Transverse colon (tissue), 4 donors: ENCODE measurements around the gene MBD1. TPM values are rescaled to one million over a fixed set of nuclear protein-coding genes. Genes with fewer than 3 reads are reported as not detected.
"Not testable (repeated sequence)": the region's sequence is repeated elsewhere in the genome, so short reads cannot be mapped to it uniquely, and the experiment has no call there.

Experiments used
- DNase-seq: peaks from one replicate; pipeline ENCODE4 v3.0.0-alpha.2; 2019
- H3K27ac ChIP-seq, 4 donors: fragments of 200-600 bp; sonication (generic); 2 replicates each; pipeline ENCODE4 v1.5.1; 2016 to 2018; ENCODE audit warnings: inconsistent platforms in 4 of 4
- H3K27me3 ChIP-seq: fragments of 200-600 bp; sonication (generic); 2 replicates; pipeline ENCODE4 v1.5.1; 2017; ENCODE audit warnings: inconsistent platforms
- H3K36me3 ChIP-seq, 4 donors: fragments of 200-600 bp; sonication (generic); 2 replicates each; pipeline ENCODE4 v1.5.1; 2017 to 2019; ENCODE audit warnings: inconsistent platforms in 4 of 4
- H3K4me1 ChIP-seq, 4 donors: fragments of 200-600 bp; sonication (generic); 2 replicates each; pipeline ENCODE4 v1.5.1; 2017 to 2020; ENCODE audit warnings: inconsistent platforms in 4 of 4
- H3K4me3 ChIP-seq, 4 donors: fragments of 200-600 bp; sonication (generic); 1 replicate in 1 of 4; 2 replicates in 3 of 4; pipeline versions ENCODE4 v1.5.1 to v1.6.1; 2017 to 2019; ENCODE audit warnings: inconsistent platforms in 4 of 4
- H3K9me3 ChIP-seq, 2 donors: fragments of 200-600 bp; sonication (generic); 2 replicates each; pipeline ENCODE4 v1.5.1; 2017 to 2019; ENCODE audit warnings: inconsistent platforms in 2 of 2
- EP300 ChIP-seq: sonication (generic); formaldehyde crosslinking; IDR thresholded peaks from one replicate; pipeline ENCODE4 v1.6.1; 2017; ENCODE audit warnings: antibody characterized with exemption, low read depth
- POLR2A ChIP-seq: fragments of 450-650 bp; IDR thresholded peaks from one replicate; pipeline ENCODE4 v1.6.1; 2016; ENCODE audit warnings: antibody characterized with exemption, mild to moderate bottlenecking, moderate library complexity
- POLR2AphosphoS5 ChIP-seq, 3 donors: sonication (generic); formaldehyde crosslinking; IDR thresholded peaks; one replicate each; pipeline ENCODE4 v1.6.1; 2016; ENCODE audit warnings: antibody characterized with exemption in 3 of 3
- WGBS, 2 donors: methylation state at CpG; one replicate each; pipeline ENCODE4 v1.1.5; 2018; ENCODE audit warnings: low coverage in 1 of 2; 5-methylcytosine and 5-hydroxymethylcytosine counted together
- in situ Hi-C, 4 donors: fragments of 200-750 bp; cut with MboI; loops; one replicate each; pipeline versions ENCODE4 v1.15.0 to v1.15.1; 2017; ENCODE audit warnings: low sequenced_read_pairs in 3 of 4, low pct_ligation_motif_present in 1 of 4, low pct_unique_long_range_greater_than_20kb in 1 of 4
- intact Hi-C: fragments of 100-400 bp; cut with DNase I; formaldehyde crosslinking; loops from one replicate; pipeline ENCODE4 v1.15.1; 2023; ENCODE audit warnings: low total_unique reads
- total RNA-seq, 4 donors: library from RNA; depleted of rRNA; stranded (reverse); fragments of >200 nt; gene quantifications; one replicate each; pipeline ENCODE4 v1.1.0, GENCODE V29; 2016
- TF ChIP-seq, protein P1 (sequence below), 5 experiments: fragments of 200-600 bp in 3 of 5; fragments of 450-650 bp in 2 of 5; sonication (generic) in 3 of 5; IDR thresholded peaks; 1 replicate in 2 of 5; 2 replicates in 3 of 5; pipeline ENCODE4 v1.5.1; 2016 to 2017; ENCODE audit warnings: antibody characterized with exemption in 5 of 5, inconsistent platforms in 3 of 5, mild to moderate bottlenecking in 2 of 5, moderate library complexity in 1 of 5

Gene MBD1
- total RNA-seq, 4 donors from 2014 or later: 65.1 to 97.8 (median 83.0) TPM

DNA sequence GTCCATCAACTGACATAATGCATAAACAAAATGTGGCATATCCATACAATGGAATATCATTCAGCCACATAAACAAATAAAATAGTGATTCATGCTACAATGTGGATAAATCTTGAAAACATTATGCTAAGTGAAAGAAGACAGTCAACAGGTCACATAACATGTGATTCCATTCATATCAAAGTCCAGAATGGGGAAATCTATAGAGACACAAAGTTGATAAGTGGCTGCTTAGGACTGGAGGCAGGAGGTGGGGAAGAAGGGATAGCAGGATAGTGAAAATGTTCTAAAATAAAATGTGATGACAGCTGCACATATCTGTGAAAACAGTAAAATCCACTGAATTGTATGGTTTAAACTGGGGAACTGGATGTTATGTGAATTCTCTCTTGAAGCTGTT lies 33.8 kb downstream of the MBD1 start:
- Histone ChIP-seq H3K36me3 (no peaks in the 10 kb centered on the region), H3K27ac (no peak overlapping the region), H3K27me3 (no peaks in the 10 kb centered on the region), H3K4me3 (no peak overlapping the region), H3K4me1 (no peaks in the 10 kb centered on the region), H3K9me3 (no peaks in the 10 kb centered on the region)
- no peak for DNase-seq
- no peak for TF ChIP-seq POLR2A
- TF ChIP-seq POLR2AphosphoS5 (IDR thresholded peaks at IDR 0.05): no peak
- TF ChIP-seq, protein P1, sequence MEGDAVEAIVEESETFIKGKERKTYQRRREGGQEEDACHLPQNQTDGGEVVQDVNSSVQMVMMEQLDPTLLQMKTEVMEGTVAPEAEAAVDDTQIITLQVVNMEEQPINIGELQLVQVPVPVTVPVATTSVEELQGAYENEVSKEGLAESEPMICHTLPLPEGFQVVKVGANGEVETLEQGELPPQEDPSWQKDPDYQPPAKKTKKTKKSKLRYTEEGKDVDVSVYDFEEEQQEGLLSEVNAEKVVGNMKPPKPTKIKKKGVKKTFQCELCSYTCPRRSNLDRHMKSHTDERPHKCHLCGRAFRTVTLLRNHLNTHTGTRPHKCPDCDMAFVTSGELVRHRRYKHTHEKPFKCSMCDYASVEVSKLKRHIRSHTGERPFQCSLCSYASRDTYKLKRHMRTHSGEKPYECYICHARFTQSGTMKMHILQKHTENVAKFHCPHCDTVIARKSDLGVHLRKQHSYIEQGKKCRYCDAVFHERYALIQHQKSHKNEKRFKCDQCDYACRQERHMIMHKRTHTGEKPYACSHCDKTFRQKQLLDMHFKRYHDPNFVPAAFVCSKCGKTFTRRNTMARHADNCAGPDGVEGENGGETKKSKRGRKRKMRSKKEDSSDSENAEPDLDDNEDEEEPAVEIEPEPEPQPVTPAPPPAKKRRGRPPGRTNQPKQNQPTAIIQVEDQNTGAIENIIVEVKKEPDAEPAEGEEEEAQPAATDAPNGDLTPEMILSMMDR (IDR thresholded peaks at IDR 0.05): no peak
- TF ChIP-seq EP300: no peak
- intact Hi-C loops (no loop called here), in situ Hi-C loops (no loop called here)

DNA sequence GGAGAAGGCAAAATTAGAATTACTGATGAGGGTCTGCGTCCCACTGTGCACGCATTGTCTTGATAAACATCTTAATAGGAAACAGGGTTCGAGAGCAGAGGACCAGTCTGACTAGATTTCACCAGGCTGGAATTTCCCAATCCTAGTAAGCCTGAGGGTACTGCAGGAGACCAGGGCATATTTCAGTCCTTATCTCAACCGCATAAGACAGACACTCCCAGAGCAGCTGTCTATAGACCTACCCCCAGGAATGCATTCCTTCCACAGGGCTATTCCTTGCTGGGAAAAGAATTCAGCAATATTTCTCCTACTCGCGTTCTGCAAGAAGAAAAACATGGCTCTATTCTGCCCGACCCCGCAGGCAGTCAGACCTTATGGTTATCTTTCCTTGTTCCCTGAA lies 39.6 kb downstream of the MBD1 start:
- H3K4me3 ChIP-seq, intact Hi-C loops, in situ Hi-C loops, H3K27ac ChIP-seq, H3K4me1 ChIP-seq, H3K9me3 ChIP-seq, DNase-seq, H3K27me3 ChIP-seq, H3K36me3 ChIP-seq: not testable (repeated sequence)
- WGBS, 2 donors: 67 to 74% methylated on average over 4 to 8 of the region's 8 CpGs

DNA sequence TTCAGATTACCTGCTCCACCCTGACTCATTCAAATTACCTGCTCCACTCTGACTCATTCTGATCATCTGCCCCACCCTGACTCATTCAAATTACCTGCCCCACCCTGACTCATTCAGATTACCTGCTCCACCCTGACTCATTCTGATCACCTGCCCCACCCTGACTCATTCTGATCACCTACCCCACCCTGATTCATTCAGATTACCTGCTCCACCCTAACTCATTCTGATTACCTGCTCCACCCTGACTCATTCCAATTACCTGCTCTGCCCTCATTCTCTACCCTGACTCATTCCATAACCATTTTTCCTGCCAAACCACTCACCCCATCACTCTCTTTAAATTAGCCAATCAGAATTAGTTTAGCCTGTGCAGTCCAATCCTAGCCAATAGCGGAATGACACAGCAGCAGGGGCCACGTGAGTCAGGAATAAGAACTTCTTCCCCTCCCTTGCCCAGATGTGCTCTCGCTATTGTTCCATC lies 41.2 kb downstream of the MBD1 start:
- peaks cover 0 to 6% of the 10 kb centered on the region in 2 donors for H3K9me3 ChIP-seq
- DNase-seq: no peak
- 83 to 100% methylated on average over 1 to 3 of the region's 3 CpGs for WGBS, 2 donors

DNA sequence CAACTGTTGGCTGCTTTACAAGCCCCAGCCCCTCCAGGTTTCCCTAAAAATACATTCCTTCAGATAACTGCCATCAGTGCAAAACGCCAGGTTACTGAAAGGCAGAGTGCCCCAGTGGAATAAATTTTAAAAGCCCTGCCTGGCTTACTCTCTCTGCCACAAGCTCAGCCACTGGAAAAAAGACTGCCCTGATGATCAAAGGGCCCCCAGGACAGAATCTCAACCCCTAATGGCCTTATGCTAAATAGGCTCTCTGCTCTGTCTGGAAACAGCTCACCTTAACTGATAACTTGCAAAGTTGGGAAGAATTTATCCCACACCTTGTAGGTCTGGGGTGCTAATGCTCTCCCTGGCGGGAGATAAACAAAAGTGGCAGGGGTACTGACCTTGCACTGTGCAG lies 48.9 kb downstream of the MBD1 start:
- Histone ChIP-seq H3K4me1 (no peaks in the 10 kb centered on the region), H3K27ac (no peak overlapping the region), H3K9me3 (no peaks in the 10 kb centered on the region), H3K36me3 (no peaks in the 10 kb centered on the region), H3K27me3 (no peaks in the 10 kb centered on the region), H3K4me3 (no peak overlapping the region)
- 40 to 85% methylated on average over 1 to 2 of the region's 2 CpGs for WGBS, 2 donors
- DNase-seq: no peak
- no peak for TF ChIP-seq POLR2AphosphoS5 (IDR thresholded peaks at IDR 0.05)
- TF ChIP-seq POLR2A: no peak
- TF ChIP-seq, protein P1 (IDR thresholded peaks at IDR 0.05): no peak
- TF ChIP-seq EP300: no peak
- intact Hi-C loops (no loop called here), in situ Hi-C loops (no loop called here)

More for the DNA sequence above, 41.2 kb downstream of the MBD1 start:
- no peak overlapping the region for H3K27ac ChIP-seq
- no peaks in the 10 kb centered on the region for H3K36me3 ChIP-seq
- no peaks in the 10 kb centered on the region for H3K4me1 ChIP-seq
- no peak for TF ChIP-seq POLR2A
- no peak for TF ChIP-seq EP300
- TF ChIP-seq, protein P1 (IDR thresholded peaks at IDR 0.05): no peak
- TF ChIP-seq POLR2AphosphoS5 (IDR thresholded peaks at IDR 0.05): no peak
- intact Hi-C loops: no loop called here
- no peak overlapping the region for H3K4me3 ChIP-seq
- in situ Hi-C loops: no loop called here
- no peaks in the 10 kb centered on the region for H3K27me3 ChIP-seq

DNA sequence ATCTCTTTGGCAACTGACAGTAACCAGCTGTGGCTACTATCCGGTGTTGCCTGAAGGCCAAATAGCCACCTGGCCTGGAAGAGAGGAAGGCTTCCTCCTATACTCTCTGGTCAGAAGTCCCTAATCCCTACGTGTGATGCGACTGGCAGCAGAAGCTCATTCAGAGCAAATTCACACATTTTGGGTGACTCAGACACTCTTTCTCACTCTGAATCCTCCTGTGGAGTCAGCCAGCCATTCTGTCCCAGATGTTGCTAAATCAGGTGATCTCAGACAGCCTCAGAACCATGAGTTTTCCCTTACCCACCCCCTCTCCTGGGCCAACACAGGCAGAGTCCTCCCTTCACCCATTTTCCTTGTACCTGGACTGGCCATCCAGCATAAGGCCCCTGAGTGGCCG lies 49.7 kb downstream of the MBD1 start:
- in situ Hi-C loops: no loop called here
- Histone ChIP-seq H3K36me3 (no peaks in the 10 kb centered on the region), H3K27ac (no peak overlapping the region), H3K4me3 (no peak overlapping the region), H3K27me3 (no peaks in the 10 kb centered on the region), H3K9me3 (no peaks in the 10 kb centered on the region), H3K4me1 (no peaks in the 10 kb centered on the region)
- intact Hi-C loops: no loop called here
- TF ChIP-seq, protein P1 (IDR thresholded peaks at IDR 0.05): no peak
- TF ChIP-seq EP300 (no peak), POLR2A (no peak)
- 74% methylated on average over 4 of the region's 4 CpGs; no CpG with 5 or more reads in 1 of the 2 donors for WGBS, 2 donors
- no peak for DNase-seq

DNA sequence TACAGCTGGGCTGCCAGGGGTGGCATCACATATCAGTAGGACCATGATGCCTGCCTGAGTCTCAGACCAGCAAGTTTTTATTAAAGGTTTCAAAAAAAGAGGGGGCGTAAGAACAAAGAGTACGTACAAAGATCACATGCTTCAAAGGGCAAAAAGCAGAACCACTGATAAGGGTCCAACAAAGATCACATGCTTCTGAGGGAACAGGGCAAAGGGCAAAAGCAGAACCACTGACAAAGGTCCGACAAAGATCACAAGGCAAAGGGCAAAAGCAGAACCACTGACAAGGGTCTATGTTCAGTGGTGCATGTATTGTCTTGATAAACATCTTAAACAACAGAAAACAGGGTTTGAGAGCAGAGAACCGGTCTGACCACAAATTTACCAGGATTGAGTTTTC lies 61.1 kb downstream of the MBD1 start:
- DNase-seq, H3K4me3 ChIP-seq, intact Hi-C loops, H3K4me1 ChIP-seq, H3K36me3 ChIP-seq, H3K27ac ChIP-seq, H3K27me3 ChIP-seq: not testable (repeated sequence)
- WGBS, 2 donors: 70 to 85% methylated on average over 4 of the region's 4 CpGs
- H3K9me3 ChIP-seq: peaks cover 0 to 10% of the 10 kb centered on the region in 2 donors
- in situ Hi-C loops: loop anchor here in 2 of 4 donors (25.0 kb wide), 2 partner anchors 142 to 208 kb away; no protein-coding TSS in a partner anchor
